Parathyroid adenoma (tissue), 2 donors: ENCODE results near the gene STPG3.
"Not testable (repeated sequence)": the region's sequence is repeated elsewhere in the genome, so short reads cannot be mapped to it uniquely, and the experiment has no call there.

Experiments used
- H2AFZ ChIP-seq: fragments of 300-600 bp; sonication (generic); one replicate; pipeline ENCODE4 v1.7.0; 2017; ENCODE audit warnings: antibody characterized with exemption, mild to moderate bottlenecking
- H3K27ac ChIP-seq: fragments of 300-600 bp; sonication (generic); one replicate; pipeline ENCODE4 v1.7.0; 2017
- H3K27me3 ChIP-seq: fragments of 300-600 bp; sonication (generic); one replicate; pipeline ENCODE4 v1.7.0; 2017; ENCODE audit warnings: low read length; ENCODE audit not compliant: control insufficient read depth, insufficient read depth
- H3K36me3 ChIP-seq: fragments of 300-600 bp; sonication (generic); one replicate; pipeline ENCODE4 v1.7.0; 2017; ENCODE audit warnings: low read length; ENCODE audit not compliant: control insufficient read depth, insufficient read depth
- H3K4me1 ChIP-seq: fragments of 300-600 bp; sonication (generic); one replicate; pipeline ENCODE4 v1.7.0; 2017; ENCODE audit warnings: control low read depth
- H3K4me2 ChIP-seq: fragments of 300-600 bp; sonication (generic); one replicate; pipeline ENCODE4 v1.7.0; 2017; ENCODE audit warnings: low read length
- H3K4me3 ChIP-seq: fragments of 300-600 bp; sonication (generic); one replicate; pipeline ENCODE4 v1.7.0; 2017; ENCODE audit warnings: low read depth, low read length
- H3K79me2 ChIP-seq: fragments of 300-600 bp; sonication (generic); one replicate; pipeline ENCODE4 v1.7.0; 2017; ENCODE audit warnings: control low read depth
- H3K9ac ChIP-seq: fragments of 300-600 bp; sonication (generic); one replicate; pipeline ENCODE4 v1.7.0; 2017; ENCODE audit warnings: mild to moderate bottlenecking
- H3K9me3 ChIP-seq: fragments of 300-600 bp; sonication (generic); one replicate; pipeline ENCODE4 v1.7.0; 2017; ENCODE audit warnings: low read length; ENCODE audit not compliant: control insufficient read depth
- CTCF ChIP-seq: fragments of 300-600 bp; sonication (generic); IDR thresholded peaks from one replicate; pipeline ENCODE4 v1.7.0; 2017; ENCODE audit warnings: antibody characterized with exemption, mild to moderate bottlenecking
- donor health status: primary hyperparathyroidism.

STPG3 gene

GRCh38 chr9:137236936-137237421, 14.1 kb upstream of the STPG3 start:
- Histone ChIP-seq H3K4me3 (no peak overlapping the region), H2AFZ (peak overlapping the region; percentile 78)
- TF ChIP-seq CTCF, result no peak

GRCh38 chr9:137237759-137238726, 13.0 kb upstream of the STPG3 start:
- peak overlapping the region; percentile 65 for H3K27ac ChIP-seq
- no peaks in the 10 kb centered on the region for H3K36me3 ChIP-seq
- peaks cover 16% of the 10 kb centered on the region for H3K4me1 ChIP-seq
- no peak overlapping the region for H3K9ac ChIP-seq
- no peak for TF ChIP-seq CTCF
- no peaks in the 10 kb centered on the region for H3K79me2 ChIP-seq
- H3K27me3 ChIP-seq, result no peaks in the 10 kb centered on the region
- H3K4me2 ChIP-seq, result no peak overlapping the region
- no peak overlapping the region for H3K4me3 ChIP-seq
- H3K9me3 ChIP-seq, result no peaks in the 10 kb centered on the region
- H2AFZ ChIP-seq, result no peak overlapping the region

More at GRCh38 chr9:137236936-137237421, 14.1 kb upstream of the STPG3 start:
- H3K4me2 ChIP-seq, result peak overlapping the region; percentile 60
- H3K36me3 ChIP-seq, result no peaks in the 10 kb centered on the region
- H3K27me3 ChIP-seq, result no peaks in the 10 kb centered on the region
- H3K4me1 ChIP-seq, result peaks cover 14% of the 10 kb centered on the region
- H3K79me2 ChIP-seq, result no peaks in the 10 kb centered on the region
- no peaks in the 10 kb centered on the region for H3K9me3 ChIP-seq
- peak overlapping the region; percentile 6 for H3K9ac ChIP-seq
- H3K27ac ChIP-seq, result peak overlapping the region; percentile 65

- Histone ChIP-seq H3K27ac (peak overlapping the region; percentile 96), H3K4me3 (peak overlapping the region; percentile 86), H2AFZ (peak overlapping the region; percentile 85), H3K4me2 (peak overlapping the region; percentile 91), H3K4me1 (peaks cover 16% of the 10 kb centered on the region)
- not testable (repeated sequence) for H3K9ac ChIP-seq, H3K36me3 ChIP-seq, H3K79me2 ChIP-seq, H3K27me3 ChIP-seq, H3K9me3 ChIP-seq
These were observed 11.4 kb upstream of the STPG3 start for GRCh38 chr9:137239541-137240200.

GRCh38 chr9:137240318-137240840, 10.7 kb upstream of the STPG3 start:
- Histone ChIP-seq H3K27ac (peak overlapping the region; percentile 96), H3K4me2 (peak overlapping the region; percentile 91), H3K4me1 (peaks cover 16% of the 10 kb centered on the region), H3K36me3 (no peaks in the 10 kb centered on the region), H2AFZ (peak overlapping the region; percentile 85), H3K27me3 (no peaks in the 10 kb centered on the region), H3K9me3 (no peaks in the 10 kb centered on the region), H3K9ac (no peak overlapping the region), H3K79me2 (no peaks in the 10 kb centered on the region), H3K4me3 (peak overlapping the region; percentile 86)
- peak; percentile 13 for TF ChIP-seq CTCF
